PC-9 (cell line): ENCODE results near the gene TMX4. TPM values are rescaled to one million over a fixed set of nuclear protein-coding genes. Genes with fewer than 3 reads are reported as not detected.
A peak's percentile ranks its signal among the peaks of the same experiment; 100 is the strongest.

Experiments
- BruUV-seq: library from RNA; stranded (reverse); fragments of 400-500 nt; replicated peaks from 2 replicates; lab custom pipeline; 2021; lab: Mats Ljungman, UMichigan
- CTCF ChIA-PET: fragments of 300-600 bp; sonication (Branson Sonifier 250); formaldehyde crosslinking; loops from one replicate; lab custom pipeline; 2022; ENCODE audit warnings: antibody characterized with exemption; lab: Charles Lee
- POLR2A ChIA-PET: fragments of 300-600 bp; sonication (Branson Sonifier 250); formaldehyde crosslinking; loops from one replicate; lab custom pipeline; 2022; ENCODE audit warnings: antibody characterized with exemption; ENCODE audit not compliant: unreplicated experiment; lab: Charles Lee
- DNase-seq, 2 experiments: peaks; one replicate each; pipeline versions ENCODE4 v3.0.0 to v3.0.0-alpha.2; 2015 to 2022; ENCODE audit warnings: mixed read lengths in 1 of 2
- H2AFZ ChIP-seq: fragments of 200-600 bp; sonication (generic); 2 replicates; pipeline ENCODE4 v1.8.1; 2017; ENCODE audit warnings: antibody characterized with exemption
- H3F3A ChIP-seq: fragments of 200-600 bp; sonication (generic); 2 replicates; pipeline ENCODE4 v1.8.1; 2017; ENCODE audit warnings: antibody characterized with exemption, mild to moderate bottlenecking, low read depth; ENCODE audit not compliant: insufficient read depth
- H3K27ac ChIP-seq: fragments of 200-600 bp; sonication (generic); 2 replicates; pipeline ENCODE4 v1.6.1; 2016; ENCODE audit warnings: mixed run types
- H3K27me3 ChIP-seq: fragments of 200-600 bp; sonication (generic); 2 replicates; pipeline ENCODE4 v1.6.1; 2016; ENCODE audit warnings: low read depth, mixed run types; ENCODE audit not compliant: insufficient read depth
- H3K36me3 ChIP-seq: fragments of 200-600 bp; sonication (generic); 2 replicates; pipeline ENCODE4 v1.6.1; 2016; ENCODE audit warnings: low read depth, mixed run types
- H3K4me1 ChIP-seq: fragments of 200-600 bp; sonication (generic); replicated peaks from 2 replicates; pipeline ENCODE4 v1.6.1; 2016; ENCODE audit warnings: mixed run types; ENCODE audit not compliant: insufficient read depth
- H3K4me2 ChIP-seq: fragments of 200-600 bp; sonication (generic); 2 replicates; pipeline ENCODE4 v1.6.1; 2017; ENCODE audit warnings: mixed run types
- H3K4me3 ChIP-seq: fragments of 200-600 bp; sonication (generic); 2 replicates; pipeline ENCODE4 v1.6.1; 2016; ENCODE audit warnings: mixed run types
- H3K79me2 ChIP-seq: fragments of 200-600 bp; sonication (generic); 2 replicates; pipeline ENCODE4 v1.6.1; 2017; ENCODE audit warnings: low read depth, mixed run types
- H3K9me2 ChIP-seq: fragments of 200-600 bp; sonication (generic); 2 replicates; pipeline ENCODE4 v1.8.1; 2017; ENCODE audit warnings: mild to moderate bottlenecking; ENCODE audit not compliant: insufficient read depth
- H3K9me3 ChIP-seq: fragments of 200-600 bp; sonication (generic); 2 replicates; pipeline ENCODE4 v1.8.1; 2016; ENCODE audit warnings: low read depth; ENCODE audit not compliant: insufficient read depth
- H4K20me1 ChIP-seq: fragments of 200-600 bp; sonication (generic); 2 replicates; pipeline ENCODE4 v1.8.1; 2017; ENCODE audit not compliant: insufficient read depth
- EZH2 ChIP-seq: fragments of 200-600 bp; sonication (generic); IDR thresholded peaks from 2 replicates; pipeline ENCODE4 v1.8.0; 2017; ENCODE audit warnings: antibody characterized with exemption, low read depth
- intact Hi-C: fragments of 100-400 bp; cut with micrococcal nuclease; formaldehyde crosslinking; loops from one replicate; pipeline ENCODE4 v1.10.0; 2022; ENCODE audit not compliant: unreplicated experiment
- total RNA-seq: library from RNA; stranded (reverse); gene quantifications from 2 replicates; pipeline ENCODE4 v1.2.3, GENCODE V29; 2021
- TF ChIP-seq, protein P1 (sequence below): fragments of 200-600 bp; sonication (generic); conservative IDR thresholded peaks from 2 replicates; pipeline ENCODE4 v1.6.1; 2017; ENCODE audit warnings: mixed run types, antibody characterized with exemption, mild to moderate bottlenecking, moderate library complexity

The TMX4 gene
- total RNA-seq, 1 experiment from 2014 or later = 7.5 TPM

DNA sequence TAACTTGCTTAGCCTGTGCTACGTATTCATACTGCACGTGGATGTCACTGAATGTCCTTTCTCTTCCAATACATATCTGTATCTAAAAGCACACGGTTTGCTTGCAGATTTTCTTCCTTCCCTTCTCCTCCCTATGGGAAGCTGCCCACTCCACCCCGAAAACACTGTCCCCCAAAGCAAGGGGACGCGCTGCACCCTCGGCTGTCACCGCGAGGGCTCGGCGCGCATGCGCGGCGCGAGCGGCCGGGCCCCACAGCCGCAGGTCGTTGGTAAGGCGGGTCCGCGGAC is 659 bp downstream of the TMX4 start:
- no peak overlapping the region for H3K27ac ChIP-seq
- TF ChIP-seq, protein P1, sequence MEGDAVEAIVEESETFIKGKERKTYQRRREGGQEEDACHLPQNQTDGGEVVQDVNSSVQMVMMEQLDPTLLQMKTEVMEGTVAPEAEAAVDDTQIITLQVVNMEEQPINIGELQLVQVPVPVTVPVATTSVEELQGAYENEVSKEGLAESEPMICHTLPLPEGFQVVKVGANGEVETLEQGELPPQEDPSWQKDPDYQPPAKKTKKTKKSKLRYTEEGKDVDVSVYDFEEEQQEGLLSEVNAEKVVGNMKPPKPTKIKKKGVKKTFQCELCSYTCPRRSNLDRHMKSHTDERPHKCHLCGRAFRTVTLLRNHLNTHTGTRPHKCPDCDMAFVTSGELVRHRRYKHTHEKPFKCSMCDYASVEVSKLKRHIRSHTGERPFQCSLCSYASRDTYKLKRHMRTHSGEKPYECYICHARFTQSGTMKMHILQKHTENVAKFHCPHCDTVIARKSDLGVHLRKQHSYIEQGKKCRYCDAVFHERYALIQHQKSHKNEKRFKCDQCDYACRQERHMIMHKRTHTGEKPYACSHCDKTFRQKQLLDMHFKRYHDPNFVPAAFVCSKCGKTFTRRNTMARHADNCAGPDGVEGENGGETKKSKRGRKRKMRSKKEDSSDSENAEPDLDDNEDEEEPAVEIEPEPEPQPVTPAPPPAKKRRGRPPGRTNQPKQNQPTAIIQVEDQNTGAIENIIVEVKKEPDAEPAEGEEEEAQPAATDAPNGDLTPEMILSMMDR = no peak
- no peak for TF ChIP-seq EZH2
- peak in 1 of 2 experiments; percentile 61 for DNase-seq
- H3K36me3 ChIP-seq = no peaks in the 10 kb centered on the region
- H3K9me2 ChIP-seq = no peaks in the 10 kb centered on the region
- H3K79me2 ChIP-seq = no peaks in the 10 kb centered on the region
- intact Hi-C loops = no loop called here
- H3K27me3 ChIP-seq = peaks cover under 1% of the 10 kb centered on the region; the same call in 1 of the 2 replicates
- peaks cover 15% of the 10 kb centered on the region; the same call in 1 of the 2 replicates for H3F3A ChIP-seq
- no TSS peak for BruUV-seq
- H3K4me1 ChIP-seq = peaks cover 24% of the 10 kb centered on the region
- POLR2A ChIA-PET = no interaction called here
- peak overlapping the region; percentile 85 for H3K4me2 ChIP-seq
- H3K4me3 ChIP-seq = peak overlapping the region; percentile 72
- H3K9me3 ChIP-seq = no peaks in the 10 kb centered on the region
- peak overlapping the region; percentile 87 for H2AFZ ChIP-seq
- no peaks in the 10 kb centered on the region for H4K20me1 ChIP-seq
- CTCF ChIA-PET = no interaction called here

DNA sequence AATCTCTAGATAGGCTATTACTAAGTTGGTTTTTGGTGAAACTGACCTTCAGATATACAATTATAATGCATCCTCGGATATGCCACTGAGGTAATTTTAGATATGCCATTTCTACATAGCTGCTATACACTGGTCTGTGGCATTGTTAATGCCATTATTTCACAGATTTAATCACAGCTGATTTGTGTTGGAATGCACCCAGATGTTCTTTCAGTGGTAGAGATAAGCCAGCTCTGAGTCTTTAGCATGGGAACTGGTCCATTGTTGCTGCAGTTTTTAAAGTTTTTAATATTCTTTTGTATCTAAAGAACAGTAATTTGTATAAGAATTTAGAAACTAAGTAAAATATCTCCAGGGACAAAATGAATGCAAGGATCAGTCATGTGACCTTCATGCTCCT is 6.8 kb downstream of the TMX4 start:
- Histone ChIP-seq H3K9me3 (no peaks in the 10 kb centered on the region; the same call in 1 of the 2 replicates), H4K20me1 (no peaks in the 10 kb centered on the region), H3K4me3 (no peak overlapping the region), H3K27me3 (no peaks in the 10 kb centered on the region), H3K27ac (no peak overlapping the region), H3K4me1 (no peaks in the 10 kb centered on the region), H3K9me2 (no peaks in the 10 kb centered on the region), H3F3A (no peaks in the 10 kb centered on the region), H3K79me2 (no peaks in the 10 kb centered on the region), H3K36me3 (no peaks in the 10 kb centered on the region), H2AFZ (no peak overlapping the region), H3K4me2 (no peak overlapping the region)
- BruUV-seq = no TSS peak
- DNase-seq = no peak
- intact Hi-C loops = no loop called here
- CTCF ChIA-PET = no interaction called here
- POLR2A ChIA-PET = no interaction called here
- TF ChIP-seq EZH2 = no peak
- TF ChIP-seq, protein P1 = no peak

DNA sequence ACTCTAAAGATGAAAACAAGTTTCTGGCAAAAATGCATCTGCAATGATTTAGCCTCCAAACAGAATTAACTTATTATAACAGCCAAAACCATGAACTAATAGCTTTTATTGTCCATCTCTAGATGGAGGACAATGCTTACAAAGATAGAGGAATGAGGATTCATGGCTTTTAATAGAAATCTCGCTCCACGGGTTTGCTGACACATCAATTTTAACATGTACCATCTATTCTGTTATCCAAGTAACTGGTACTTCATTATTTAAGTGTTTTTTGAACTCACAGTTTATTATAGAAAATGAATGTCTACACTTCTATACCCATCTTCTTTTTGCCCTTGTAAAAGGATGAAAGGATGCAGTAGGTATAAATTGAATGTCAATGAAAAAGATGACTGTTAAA is 10.8 kb downstream of the TMX4 start:
- TF ChIP-seq, protein P1 = no peak
- TF ChIP-seq EZH2 = no peak
- Histone ChIP-seq H3F3A (no peaks in the 10 kb centered on the region), H3K4me1 (no peaks in the 10 kb centered on the region), H4K20me1 (no peaks in the 10 kb centered on the region), H3K4me3 (no peak overlapping the region), H3K27ac (no peak overlapping the region), H3K9me3 (no peaks in the 10 kb centered on the region; the same call in 1 of the 2 replicates), H3K36me3 (no peaks in the 10 kb centered on the region), H3K79me2 (no peaks in the 10 kb centered on the region), H3K27me3 (no peaks in the 10 kb centered on the region), H3K4me2 (no peak overlapping the region), H2AFZ (no peak overlapping the region), H3K9me2 (no peaks in the 10 kb centered on the region)
- BruUV-seq = no TSS peak
- ChIA-PET CTCF (no interaction called here), POLR2A (no interaction called here)
- intact Hi-C loops = no loop called here
- no peak for DNase-seq
